BJ (cell line): ENCODE results near the gene TBC1D12. TPM values are rescaled to one million over a fixed set of nuclear protein-coding genes. Genes with fewer than 3 reads are reported as not detected.

Experiments
- CTCF ChIA-PET: fragments of 350-600 bp; formaldehyde crosslinking; extraction: SDS; loops from one replicate; lab custom pipeline; 2021; ENCODE audit warnings: antibody characterized with exemption, inconsistent platforms; lab: Yijun Ruan, JAX
- POLR2A ChIA-PET: fragments of 300-600 bp; sonication (Branson Sonifier 250); formaldehyde crosslinking; extraction: SDS; loops from one replicate; lab custom pipeline; 2021; ENCODE audit warnings: antibody characterized with exemption; lab: Charles Lee
- DNase-seq: peaks from one replicate; pipeline ENCODE4 v3.0.0-alpha.2; 2011; ENCODE audit warnings: low read depth
- H3K27me3 ChIP-seq: 2 replicates; pipeline ENCODE4 v1.6.0; 2011; ENCODE audit warnings: low read length; ENCODE audit not compliant: control insufficient read depth, insufficient read depth
- H3K36me3 ChIP-seq: 2 replicates; pipeline ENCODE4 v1.5.1; 2011; ENCODE audit warnings: low read length; ENCODE audit not compliant: control insufficient read depth, insufficient read depth
- H3K4me3 ChIP-seq: 2 replicates; pipeline ENCODE4 v1.5.1; 2011; ENCODE audit warnings: low read depth, mild to moderate bottlenecking, control low read depth, low read length
- CTCF ChIP-seq: IDR thresholded peaks from 2 replicates; pipeline ENCODE4 v1.5.1; 2011; ENCODE audit warnings: low read depth, mild to moderate bottlenecking, control low read depth, inconsistent platforms, low read length, moderate library complexity; ENCODE audit not compliant: insufficient read depth
- polyA plus RNA-seq: library from polyadenylated mRNA; depleted of rRNA; stranded (reverse); fragments of >200 nt; gene quantifications from 2 replicates; pipeline ENCODE4 v1.2.3, GENCODE V29; 2011

TBC1D12 gene
- polyA plus RNA-seq, 1 experiment = 2.3 TPM

- ChIA-PET CTCF (no interaction called here), POLR2A (no interaction called here)
- no peak for TF ChIP-seq CTCF
- Histone ChIP-seq H3K4me3 (no peak overlapping the region), H3K36me3 (no peaks in the 10 kb centered on the region), H3K27me3 (no peaks in the 10 kb centered on the region)
- no peak for DNase-seq
Observed at GRCh38 chr10:94485094-94485493, 82.8 kb downstream of the TBC1D12 start.

GRCh38 chr10:94487575-94487974 is 85.2 kb downstream of the TBC1D12 start:
- Histone ChIP-seq H3K36me3 (no peaks in the 10 kb centered on the region), H3K4me3 (no peak overlapping the region), H3K27me3 (no peaks in the 10 kb centered on the region)
- CTCF ChIA-PET = no interaction called here
- no peak for DNase-seq
- POLR2A ChIA-PET = no interaction called here
- TF ChIP-seq CTCF = no peak

GRCh38 chr10:94489107-94489506 is 86.8 kb downstream of the TBC1D12 start:
- H3K36me3 ChIP-seq = no peaks in the 10 kb centered on the region
- no peak for DNase-seq
- ChIA-PET POLR2A (no interaction called here), CTCF (interaction anchor here (0.7 to 1.0 kb wide), 2 partner anchors 11 to 12 kb away, joined by 3 read pairs; no protein-coding TSS in a partner anchor)
- H3K4me3 ChIP-seq = no peak overlapping the region
- H3K27me3 ChIP-seq = no peaks in the 10 kb centered on the region
- TF ChIP-seq CTCF = no peak

- TF ChIP-seq CTCF = no peak
- Histone ChIP-seq H3K4me3 (no peak overlapping the region), H3K27me3 (no peaks in the 10 kb centered on the region), H3K36me3 (no peaks in the 10 kb centered on the region)
- ChIA-PET POLR2A (no interaction called here), CTCF (no interaction called here)
- no peak for DNase-seq
Observed at GRCh38 chr10:94489976-94490788, 87.8 kb downstream of the TBC1D12 start.

- TF ChIP-seq CTCF = no peak
- DNase-seq = no peak
- Histone ChIP-seq H3K27me3 (no peaks in the 10 kb centered on the region), H3K4me3 (no peak overlapping the region), H3K36me3 (no peaks in the 10 kb centered on the region)
- CTCF ChIA-PET = no interaction called here
- POLR2A ChIA-PET = no interaction called here
Observed at GRCh38 chr10:94490789-94491039, 88.4 kb downstream of the TBC1D12 start.
